Liver (tissue), 9 donors: Measurements from ENCODE around the gene LYPD3. TPM values are rescaled to one million over a fixed set of nuclear protein-coding genes. Genes with fewer than 3 reads are reported as not detected.

Experiments
- DNase-seq: peaks from one replicate; pipeline ENCODE4 v3.0.0-alpha.2; 2017; ENCODE audit warnings: low spot score
- H3K27ac ChIP-seq, 2 donors: one replicate each; pipeline ENCODE4 v1.7.0; 2013; ENCODE audit warnings: inconsistent platforms in 2 of 2, low read length in 2 of 2, control low read depth in 1 of 2, low read depth in 1 of 2, mild to moderate bottlenecking in 1 of 2
- H3K27me3 ChIP-seq, 4 donors: one replicate each; pipeline versions ENCODE4 v1.6.1 to v1.7.0; 2013; ENCODE audit warnings: low read length in 3 of 4, inconsistent platforms in 1 of 4, mild to moderate bottlenecking in 1 of 4, moderate library complexity in 1 of 4; ENCODE audit not compliant: control insufficient read depth in 4 of 4, insufficient read depth in 4 of 4
- H3K36me3 ChIP-seq, 4 donors: one replicate each; pipeline versions ENCODE4 v1.6.1 to v1.7.0; 2013; ENCODE audit warnings: low read length in 3 of 4, mild to moderate bottlenecking in 3 of 4, low read depth in 1 of 4, moderate library complexity in 1 of 4; ENCODE audit not compliant: control insufficient read depth in 4 of 4, insufficient read depth in 3 of 4
- H3K4me1 ChIP-seq, 4 donors: one replicate each; pipeline versions ENCODE4 v1.6.1 to v1.7.0; 2013; ENCODE audit warnings: low read length in 3 of 4, mild to moderate bottlenecking in 3 of 4, moderate library complexity in 1 of 4; ENCODE audit not compliant: control insufficient read depth in 4 of 4, insufficient read depth in 4 of 4
- H3K4me3 ChIP-seq, 3 donors: one replicate each; pipeline versions ENCODE4 v1.6.1 to v1.7.0; 2013; ENCODE audit warnings: low read length in 3 of 3, control low read depth in 1 of 3, low read depth in 1 of 3, mild to moderate bottlenecking in 1 of 3
- H3K9ac ChIP-seq, 2 donors: one replicate each; pipeline ENCODE4 v1.7.0; 2013; ENCODE audit warnings: low read length in 2 of 2, mild to moderate bottlenecking in 2 of 2, moderate library complexity in 2 of 2, control low read depth in 1 of 2, low read depth in 1 of 2
- H3K9me3 ChIP-seq, 4 donors: one replicate each; pipeline versions ENCODE4 v1.6.1 to v1.7.0; 2013; ENCODE audit warnings: low read length in 3 of 4; ENCODE audit not compliant: control insufficient read depth in 4 of 4
- CTCF ChIP-seq: fragments of 150-350 bp; IDR thresholded peaks from 2 replicates; pipeline ENCODE4 v1.5.1; 2017; ENCODE audit warnings: improper control_type of control experiment, low read depth, low read length; ENCODE audit not compliant: missing input control
- EGR1 ChIP-seq, 2 donors: IDR thresholded peaks; 2 replicates each; pipeline ENCODE4 v1.6.1; 2016 to 2018; ENCODE audit warnings: antibody characterized with exemption in 2 of 2, low read depth in 2 of 2
- FOXA1 ChIP-seq: IDR thresholded peaks from 2 replicates; pipeline ENCODE4 v1.6.1; 2016; ENCODE audit warnings: antibody characterized with exemption
- FOXA2 ChIP-seq: IDR thresholded peaks from 2 replicates; pipeline ENCODE4 v1.6.1; 2016; ENCODE audit warnings: antibody characterized with exemption
- GABPA ChIP-seq, 2 donors: IDR thresholded peaks in 1 of 2; conservative IDR thresholded peaks in 1 of 2; 2 replicates each; pipeline ENCODE4 v1.6.1; 2016; ENCODE audit warnings: antibody characterized with exemption in 2 of 2, mild to moderate bottlenecking in 1 of 2, moderate library complexity in 1 of 2
- HNF4A ChIP-seq, 2 donors: conservative IDR thresholded peaks; 2 replicates each; pipeline ENCODE4 v1.6.1; 2016; ENCODE audit warnings: antibody characterized with exemption in 2 of 2, mild to moderate bottlenecking in 2 of 2
- HNF4G ChIP-seq: IDR thresholded peaks from 2 replicates; pipeline ENCODE4 v1.6.1; 2016; ENCODE audit warnings: antibody characterized with exemption
- JUND ChIP-seq, 2 donors: IDR thresholded peaks; 2 replicates each; pipeline ENCODE4 v1.6.1; 2016; ENCODE audit warnings: antibody characterized with exemption in 2 of 2
- MAX ChIP-seq: IDR thresholded peaks from 2 replicates; pipeline ENCODE4 v1.6.1; 2016; ENCODE audit warnings: antibody characterized with exemption
- NR2F2 ChIP-seq: IDR thresholded peaks from 2 replicates; pipeline ENCODE4 v1.6.1; 2016; ENCODE audit warnings: antibody characterized with exemption
- RAD21 ChIP-seq, 2 donors: IDR thresholded peaks; 2 replicates each; pipeline ENCODE4 v1.6.1; 2016; ENCODE audit warnings: antibody characterized with exemption in 2 of 2, mild to moderate bottlenecking in 2 of 2
- RXRA ChIP-seq, 2 donors: IDR thresholded peaks; 2 replicates each; pipeline ENCODE4 v1.6.1; 2017 to 2018; ENCODE audit warnings: antibody characterized with exemption in 2 of 2, mild to moderate bottlenecking in 1 of 2
- SP1 ChIP-seq: IDR thresholded peaks from 2 replicates; pipeline ENCODE4 v1.6.1; 2018; ENCODE audit warnings: antibody characterized with exemption, mild to moderate bottlenecking
- TAF1 ChIP-seq: conservative IDR thresholded peaks from 2 replicates; pipeline ENCODE4 v1.6.1; 2016; ENCODE audit warnings: antibody characterized with exemption, mild to moderate bottlenecking
- YY1 ChIP-seq: IDR thresholded peaks from 2 replicates; pipeline ENCODE4 v1.6.1; 2016; ENCODE audit warnings: antibody characterized with exemption, mild to moderate bottlenecking
- WGBS: extraction: QIAGEN DNeasy Blood & Tissue Kit; methylation state at CpG from one replicate; pipeline ENCODE4 v1.1.7; 2013; 5-methylcytosine and 5-hydroxymethylcytosine counted together
- polyA plus RNA-seq, 2 donors: library from polyadenylated mRNA; stranded (reverse) in 1 of 2; unstranded in 1 of 2; fragments of 200-250 nt in 1 of 2; fragments of >200 nt in 1 of 2; fragmentation: Nextera tagmentation in 1 of 2; extraction: Ambion mirVana in 1 of 2; gene quantifications; one replicate each; pipeline versions ENCODE4 v1.2.1 to v1.2.3, GENCODE V29; 2013 to 2015
- total RNA-seq, 2 donors: library from RNA; depleted of rRNA; stranded (reverse); fragments of >200 nt; gene quantifications; one replicate each; pipeline ENCODE4 v1.2.3, GENCODE V29; 2014
- TF ChIP-seq, protein P1 (sequence below): IDR thresholded peaks from 2 replicates; pipeline ENCODE4 v1.6.1; 2016; ENCODE audit warnings: antibody characterized with exemption
- TF ChIP-seq, protein P2 (sequence below): IDR thresholded peaks from 2 replicates; pipeline ENCODE4 v1.6.1; 2016; ENCODE audit warnings: antibody characterized with exemption, mild to moderate bottlenecking
- TF ChIP-seq, protein P3 (sequence below): IDR thresholded peaks from 2 replicates; pipeline ENCODE4 v1.6.1; 2016; ENCODE audit warnings: antibody characterized with exemption
- donor health status: healthy.
- donor health status: healthy.
- donor health status: healthy.
- donor health status: healthy.
- donor health status: healthy.

The LYPD3 gene
- total and polyA plus RNA-seq, 4 donors: 0.08 to 0.38 (median 0.18) TPM

DNA sequence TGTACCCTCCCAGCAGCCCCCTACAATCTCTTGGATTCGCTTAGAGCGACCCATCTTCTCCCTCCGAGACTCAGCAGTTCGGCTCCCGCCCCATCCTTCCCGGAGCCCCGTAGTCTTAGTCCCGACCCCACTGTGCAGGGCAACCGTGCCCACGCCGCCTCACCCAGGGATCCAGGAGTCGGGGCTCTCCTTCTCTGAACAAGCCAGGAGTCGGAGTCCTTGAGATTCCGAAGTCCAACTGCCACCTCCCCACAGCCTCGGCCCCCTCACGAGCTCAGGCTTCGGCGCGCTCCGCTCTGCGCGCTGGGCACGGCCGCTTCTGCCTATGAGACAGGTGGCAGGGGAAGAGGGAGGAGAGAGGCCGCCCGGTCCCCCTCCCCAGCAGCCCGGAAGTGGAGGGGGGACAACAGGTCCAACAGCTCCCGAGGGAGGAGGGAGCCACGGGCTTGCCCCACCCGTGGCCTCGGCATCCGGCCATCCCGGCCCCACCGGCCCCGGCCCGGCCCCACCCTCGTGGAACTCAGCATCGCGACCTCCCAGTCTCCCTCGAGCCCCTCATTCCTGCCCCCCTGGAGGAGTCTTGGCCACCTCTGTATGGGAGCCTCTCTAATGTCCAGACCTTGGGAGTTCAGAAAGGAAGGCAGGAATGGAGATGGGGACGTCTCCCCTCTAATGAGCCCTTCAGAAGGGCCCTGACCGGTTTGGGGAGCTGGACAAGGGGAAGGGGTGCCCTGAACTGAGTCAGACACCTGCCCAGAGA is 39.2 kb upstream of the LYPD3 start, which contains the start of gene PHLDB3:
Gene PHLDB3 (minus strand): TSS at position 321 of the 760 bp plus-strand sequence. CDS start 628 bp downstream, outside the sequence.
- H3K9me3 ChIP-seq: no peaks in the 10 kb centered on the region
- H3K36me3 ChIP-seq: peaks cover 0 to 11% (median 5%) of the 10 kb centered on the region in 4 donors
- DNase-seq: no peak
- peak within 1 kb of the TSS; percentile 73 to 93 (median 80) for H3K4me3 ChIP-seq
- no peak for TF ChIP-seq HNF4A (conservative IDR thresholded peaks at IDR 0.05)
- TF ChIP-seq SP1: no peak
- H3K27me3 ChIP-seq: no peaks in the 10 kb centered on the region
- H3K4me1 ChIP-seq: peaks cover 7 to 36% (median 18%) of the 10 kb centered on the region in 4 donors
- H3K9ac ChIP-seq: peak within 1 kb of the TSS; percentile 74 to 77
- H3K27ac ChIP-seq: peak within 1 kb of the TSS; percentile 91 to 95
- WGBS: 5% methylated on average over 42 of the region's 42 CpGs

DNA sequence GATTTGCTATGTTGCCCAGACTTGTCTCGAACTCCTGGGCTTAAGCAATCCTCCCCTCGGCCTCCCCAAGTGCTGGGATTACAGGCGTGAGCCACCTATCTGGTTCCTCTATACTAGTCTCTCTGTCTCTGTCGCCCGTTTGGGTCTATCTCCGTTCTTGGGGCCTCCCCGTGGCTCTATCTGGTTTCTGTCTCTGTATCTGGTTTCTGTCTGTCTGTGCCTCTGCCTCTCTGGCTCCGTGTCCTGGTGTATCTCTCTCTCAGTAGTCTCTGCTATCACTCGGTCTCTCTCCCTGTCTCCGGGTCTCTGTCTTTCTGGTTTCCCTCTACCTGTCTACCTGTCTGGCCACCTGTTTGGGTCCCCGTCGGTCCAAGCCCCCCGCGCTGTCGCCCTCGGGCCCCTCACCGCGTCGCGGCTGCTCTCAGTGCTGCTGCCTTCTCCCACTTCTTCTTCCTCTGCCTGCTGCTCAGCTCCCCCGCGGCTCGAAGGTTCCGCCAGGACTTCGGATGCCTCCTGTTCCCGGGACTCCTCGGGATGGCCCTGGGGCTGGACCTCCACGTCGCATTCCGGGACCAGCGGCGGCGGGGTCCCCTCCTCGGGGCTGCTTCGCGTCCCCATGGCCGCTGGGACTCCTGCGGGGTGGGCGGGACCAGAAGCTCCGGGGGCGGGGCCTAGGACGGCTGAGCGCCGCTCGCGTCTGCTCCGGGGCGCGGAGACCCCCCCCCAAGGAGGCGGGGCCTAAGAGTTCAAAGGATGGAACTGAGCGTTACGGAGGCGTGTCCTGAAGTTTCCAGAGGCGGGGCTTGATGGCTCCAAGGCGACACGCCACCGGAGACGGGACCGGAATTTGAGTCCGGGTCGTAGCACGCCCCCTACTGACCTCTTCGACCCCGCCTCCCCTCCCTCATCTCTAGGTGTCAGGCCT is 38.4 kb upstream of the LYPD3 start:
- 1% methylated on average over 64 of the region's 64 CpGs for WGBS
- peak overlapping the region; percentile 91 to 95 for H3K27ac ChIP-seq
- peak; percentile 96 for DNase-seq
- H3K9ac ChIP-seq: peak overlapping the region; percentile 74 to 77
- H3K4me1 ChIP-seq: peaks cover 11 to 45% (median 26%) of the 10 kb centered on the region in 4 donors
- TF ChIP-seq FOXA2 (no peak), TAF1 (no peak), NR2F2 (peak; percentile 87), RAD21 (IDR thresholded peaks at IDR 0.05) (peak; percentile 27 to 29), CTCF (peak; percentile 8), MAX (no peak), RXRA (IDR thresholded peaks at IDR 0.05) (peak; percentile 25 to 45), EGR1 (IDR thresholded peaks at IDR 0.05; ENCODE audit: low read depth in 2 of 2) (no peak), HNF4G (no peak), YY1 (peak; percentile 92), HNF4A (conservative IDR thresholded peaks at IDR 0.05) (peak; percentile 42 to 47), JUND (IDR thresholded peaks at IDR 0.05) (no peak), FOXA1 (no peak), SP1 (peak; percentile 52), GABPA (IDR thresholded peaks at IDR 0.05 in 1 of 2, conservative IDR thresholded peaks at IDR 0.05 in 1 of 2) (no peak)
- TF ChIP-seq, protein P1, sequence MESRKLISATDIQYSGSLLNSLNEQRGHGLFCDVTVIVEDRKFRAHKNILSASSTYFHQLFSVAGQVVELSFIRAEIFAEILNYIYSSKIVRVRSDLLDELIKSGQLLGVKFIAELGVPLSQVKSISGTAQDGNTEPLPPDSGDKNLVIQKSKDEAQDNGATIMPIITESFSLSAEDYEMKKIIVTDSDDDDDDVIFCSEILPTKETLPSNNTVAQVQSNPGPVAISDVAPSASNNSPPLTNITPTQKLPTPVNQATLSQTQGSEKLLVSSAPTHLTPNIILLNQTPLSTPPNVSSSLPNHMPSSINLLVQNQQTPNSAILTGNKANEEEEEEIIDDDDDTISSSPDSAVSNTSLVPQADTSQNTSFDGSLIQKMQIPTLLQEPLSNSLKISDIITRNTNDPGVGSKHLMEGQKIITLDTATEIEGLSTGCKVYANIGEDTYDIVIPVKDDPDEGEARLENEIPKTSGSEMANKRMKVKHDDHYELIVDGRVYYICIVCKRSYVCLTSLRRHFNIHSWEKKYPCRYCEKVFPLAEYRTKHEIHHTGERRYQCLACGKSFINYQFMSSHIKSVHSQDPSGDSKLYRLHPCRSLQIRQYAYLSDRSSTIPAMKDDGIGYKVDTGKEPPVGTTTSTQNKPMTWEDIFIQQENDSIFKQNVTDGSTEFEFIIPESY: no peak
- TF ChIP-seq, protein P2, sequence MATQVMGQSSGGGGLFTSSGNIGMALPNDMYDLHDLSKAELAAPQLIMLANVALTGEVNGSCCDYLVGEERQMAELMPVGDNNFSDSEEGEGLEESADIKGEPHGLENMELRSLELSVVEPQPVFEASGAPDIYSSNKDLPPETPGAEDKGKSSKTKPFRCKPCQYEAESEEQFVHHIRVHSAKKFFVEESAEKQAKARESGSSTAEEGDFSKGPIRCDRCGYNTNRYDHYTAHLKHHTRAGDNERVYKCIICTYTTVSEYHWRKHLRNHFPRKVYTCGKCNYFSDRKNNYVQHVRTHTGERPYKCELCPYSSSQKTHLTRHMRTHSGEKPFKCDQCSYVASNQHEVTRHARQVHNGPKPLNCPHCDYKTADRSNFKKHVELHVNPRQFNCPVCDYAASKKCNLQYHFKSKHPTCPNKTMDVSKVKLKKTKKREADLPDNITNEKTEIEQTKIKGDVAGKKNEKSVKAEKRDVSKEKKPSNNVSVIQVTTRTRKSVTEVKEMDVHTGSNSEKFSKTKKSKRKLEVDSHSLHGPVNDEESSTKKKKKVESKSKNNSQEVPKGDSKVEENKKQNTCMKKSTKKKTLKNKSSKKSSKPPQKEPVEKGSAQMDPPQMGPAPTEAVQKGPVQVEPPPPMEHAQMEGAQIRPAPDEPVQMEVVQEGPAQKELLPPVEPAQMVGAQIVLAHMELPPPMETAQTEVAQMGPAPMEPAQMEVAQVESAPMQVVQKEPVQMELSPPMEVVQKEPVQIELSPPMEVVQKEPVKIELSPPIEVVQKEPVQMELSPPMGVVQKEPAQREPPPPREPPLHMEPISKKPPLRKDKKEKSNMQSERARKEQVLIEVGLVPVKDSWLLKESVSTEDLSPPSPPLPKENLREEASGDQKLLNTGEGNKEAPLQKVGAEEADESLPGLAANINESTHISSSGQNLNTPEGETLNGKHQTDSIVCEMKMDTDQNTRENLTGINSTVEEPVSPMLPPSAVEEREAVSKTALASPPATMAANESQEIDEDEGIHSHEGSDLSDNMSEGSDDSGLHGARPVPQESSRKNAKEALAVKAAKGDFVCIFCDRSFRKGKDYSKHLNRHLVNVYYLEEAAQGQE: no peak
- TF ChIP-seq, protein P3, sequence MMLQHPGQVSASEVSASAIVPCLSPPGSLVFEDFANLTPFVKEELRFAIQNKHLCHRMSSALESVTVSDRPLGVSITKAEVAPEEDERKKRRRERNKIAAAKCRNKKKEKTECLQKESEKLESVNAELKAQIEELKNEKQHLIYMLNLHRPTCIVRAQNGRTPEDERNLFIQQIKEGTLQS: no peak
- no peaks in the 10 kb centered on the region for H3K27me3 ChIP-seq
- peaks cover 0 to 8% (median 2%) of the 10 kb centered on the region in 4 donors for H3K36me3 ChIP-seq
- H3K9me3 ChIP-seq: no peaks in the 10 kb centered on the region
- peak overlapping the region; percentile 73 to 93 (median 80) for H3K4me3 ChIP-seq
